Mucosa of stomach (tissue), 1 donor: ENCODE measurements around the gene TLE2.
A peak's percentile ranks its signal among the peaks of the same experiment; 100 is the strongest.

Experiments used
- H3K27me3 ChIP-seq: one replicate; pipeline ENCODE4 v1.7.0; 2013; ENCODE audit warnings: mild to moderate bottlenecking, low read length; ENCODE audit not compliant: control insufficient read depth, insufficient read depth
- H3K36me3 ChIP-seq: one replicate; pipeline ENCODE4 v1.7.0; 2013; ENCODE audit warnings: low read length; ENCODE audit not compliant: control insufficient read depth, insufficient read depth
- H3K4me1 ChIP-seq: one replicate; pipeline ENCODE4 v1.7.0; 2013; ENCODE audit warnings: mild to moderate bottlenecking, low read length; ENCODE audit not compliant: control insufficient read depth, insufficient read depth
- H3K4me3 ChIP-seq: one replicate; pipeline ENCODE4 v1.7.0; 2013; ENCODE audit warnings: low read length
- H3K9ac ChIP-seq: one replicate; pipeline ENCODE4 v1.7.0; 2013; ENCODE audit warnings: mild to moderate bottlenecking, low read length, moderate library complexity
- H3K9me3 ChIP-seq: one replicate; pipeline ENCODE4 v1.7.0; 2013; ENCODE audit warnings: mild to moderate bottlenecking, low read length, moderate library complexity; ENCODE audit not compliant: control insufficient read depth
- donor health status: Pancreatic carcinoma.

TLE2 gene

GRCh38 chr19:3062165-3063105 is 33.4 kb upstream of the TLE2 start, which contains the start of gene TLE5:
Gene TLE5 (minus strand): TSS chr19:3062495. CDS start chr19:3062200, 295 bp downstream.
- Histone ChIP-seq H3K9me3 (no peaks in the 10 kb centered on the region), H3K27me3 (no peaks in the 10 kb centered on the region), H3K9ac (peak within 1 kb of the TSS; percentile 87), H3K4me3 (peak within 1 kb of the TSS; percentile 56), H3K36me3 (peaks cover 11% of the 10 kb centered on the region), H3K4me1 (peaks cover 43% of the 10 kb centered on the region)

GRCh38 chr19:3061182-3062161 is 32.4 kb upstream of the TLE2 start:
- no peaks in the 10 kb centered on the region for H3K27me3 ChIP-seq
- H3K36me3 ChIP-seq = peaks cover 11% of the 10 kb centered on the region
- peaks cover 52% of the 10 kb centered on the region for H3K4me1 ChIP-seq
- H3K9ac ChIP-seq = peak overlapping the region; percentile 87
- no peaks in the 10 kb centered on the region for H3K9me3 ChIP-seq
- H3K4me3 ChIP-seq = peak overlapping the region; percentile 56

- Histone ChIP-seq H3K9ac (peak overlapping the region; percentile 87), H3K4me1 (peaks cover 55% of the 10 kb centered on the region), H3K36me3 (peaks cover 11% of the 10 kb centered on the region), H3K9me3 (no peaks in the 10 kb centered on the region), H3K27me3 (no peaks in the 10 kb centered on the region), H3K4me3 (peak overlapping the region; percentile 56)
Measured at GRCh38 chr19:3060857-3061181, 31.7 kb upstream of the TLE2 start.

GRCh38 chr19:3059653-3060052 is 30.6 kb upstream of the TLE2 start:
- peaks cover 19% of the 10 kb centered on the region for H3K36me3 ChIP-seq
- H3K27me3 ChIP-seq = no peaks in the 10 kb centered on the region
- H3K4me3 ChIP-seq = no peak overlapping the region
- H3K4me1 ChIP-seq = peaks cover 57% of the 10 kb centered on the region
- no peak overlapping the region for H3K9ac ChIP-seq
- H3K9me3 ChIP-seq = no peaks in the 10 kb centered on the region

- Histone ChIP-seq H3K9me3 (no peaks in the 10 kb centered on the region), H3K4me3 (no peak overlapping the region), H3K27me3 (no peaks in the 10 kb centered on the region), H3K9ac (no peak overlapping the region), H3K4me1 (peaks cover 57% of the 10 kb centered on the region), H3K36me3 (peaks cover 24% of the 10 kb centered on the region)
Measured at GRCh38 chr19:3058821-3059314, 29.8 kb upstream of the TLE2 start.

GRCh38 chr19:3058009-3058820 is 29.1 kb upstream of the TLE2 start:
- Histone ChIP-seq H3K27me3 (no peaks in the 10 kb centered on the region), H3K4me3 (no peak overlapping the region), H3K4me1 (peaks cover 56% of the 10 kb centered on the region), H3K9me3 (no peaks in the 10 kb centered on the region), H3K36me3 (peaks cover 24% of the 10 kb centered on the region), H3K9ac (peak overlapping the region; percentile 39)

- Histone ChIP-seq H3K4me1 (peaks cover 50% of the 10 kb centered on the region), H3K9ac (peak overlapping the region; percentile 39), H3K4me3 (no peak overlapping the region), H3K9me3 (no peaks in the 10 kb centered on the region), H3K27me3 (no peaks in the 10 kb centered on the region), H3K36me3 (peaks cover 24% of the 10 kb centered on the region)
Measured at GRCh38 chr19:3057275-3057714, 28.2 kb upstream of the TLE2 start.

- Histone ChIP-seq H3K36me3 (peaks cover 24% of the 10 kb centered on the region), H3K27me3 (no peaks in the 10 kb centered on the region), H3K9me3 (no peaks in the 10 kb centered on the region), H3K4me1 (peaks cover 50% of the 10 kb centered on the region), H3K4me3 (no peak overlapping the region), H3K9ac (peak overlapping the region; percentile 39)
Measured at GRCh38 chr19:3056417-3057088, 27.5 kb upstream of the TLE2 start.

- no peaks in the 10 kb centered on the region for H3K9me3 ChIP-seq
- H3K4me1 ChIP-seq = peaks cover 54% of the 10 kb centered on the region
- peaks cover 24% of the 10 kb centered on the region for H3K36me3 ChIP-seq
- no peak overlapping the region for H3K9ac ChIP-seq
- H3K4me3 ChIP-seq = no peak overlapping the region
- no peaks in the 10 kb centered on the region for H3K27me3 ChIP-seq
Measured at GRCh38 chr19:3055741-3056416, 26.8 kb upstream of the TLE2 start.

GRCh38 chr19:3054972-3055740 is 26.1 kb upstream of the TLE2 start:
- Histone ChIP-seq H3K9ac (no peak overlapping the region), H3K4me3 (no peak overlapping the region), H3K9me3 (no peaks in the 10 kb centered on the region), H3K4me1 (peaks cover 52% of the 10 kb centered on the region), H3K36me3 (peaks cover 24% of the 10 kb centered on the region), H3K27me3 (no peaks in the 10 kb centered on the region)
